ENCODE results near the gene SELENON. TPM values are rescaled to one million over a fixed set of nuclear protein-coding genes. Genes with fewer than 3 reads are reported as not detected.
A peak's percentile ranks its signal among the peaks of the same experiment; 100 is the strongest.

The SELENON gene
- total RNA-seq, 1 donor from 2014 or later: 126 TPM

GRCh38 chr1:25854554-25854953, 54.6 kb downstream of the SELENON start:
- Mint-ChIP-seq H3K27ac (ENCODE audit: unreplicated experiment) (no peak overlapping the region), H3K36me3 (ENCODE audit: unreplicated experiment) (no peaks in the 10 kb centered on the region), H3K4me3 (ENCODE audit: unreplicated experiment) (no peak overlapping the region), H3K27me3 (ENCODE audit: unreplicated experiment) (no peaks in the 10 kb centered on the region), H3K9me3 (ENCODE audit: unreplicated experiment) (no peaks in the 10 kb centered on the region), H3K4me1 (ENCODE audit: unreplicated experiment) (peaks cover 8% of the 10 kb centered on the region)
- no peak for TF ChIP-seq CTCF (IDR thresholded peaks at IDR 0.05)
- DNase-seq (ENCODE audit: extremely low spot score, unreplicated experiment): no peak

- no peak overlapping the region for H3K27ac Mint-ChIP-seq (ENCODE audit: unreplicated experiment)
- H3K4me3 Mint-ChIP-seq (ENCODE audit: unreplicated experiment): no peak overlapping the region
- no peaks in the 10 kb centered on the region for H3K36me3 Mint-ChIP-seq (ENCODE audit: unreplicated experiment)
- peaks cover 22% of the 10 kb centered on the region for H3K4me1 Mint-ChIP-seq (ENCODE audit: unreplicated experiment)
- no peak for TF ChIP-seq CTCF (IDR thresholded peaks at IDR 0.05)
- DNase-seq (ENCODE audit: extremely low spot score, unreplicated experiment): peak; percentile 73
- H3K27me3 Mint-ChIP-seq (ENCODE audit: unreplicated experiment): no peaks in the 10 kb centered on the region
- no peaks in the 10 kb centered on the region for H3K9me3 Mint-ChIP-seq (ENCODE audit: unreplicated experiment)
Measured at GRCh38 chr1:25856856-25857255, 56.9 kb downstream of the SELENON start.

GRCh38 chr1:25858494-25858893, 58.5 kb downstream of the SELENON start:
- Mint-ChIP-seq H3K36me3 (ENCODE audit: unreplicated experiment) (peaks cover 8% of the 10 kb centered on the region), H3K4me1 (ENCODE audit: unreplicated experiment) (peaks cover 24% of the 10 kb centered on the region)

GRCh38 chr1:25858906-25859789, 59.2 kb downstream of the SELENON start, which contains the start of gene AUNIP:
Gene AUNIP, minus strand, starts transcription at chr1:25859457. Its CDS starts 100 bp downstream, at chr1:25859357.
- H3K4me3 Mint-ChIP-seq (ENCODE audit: unreplicated experiment): peak within 1 kb of the TSS; percentile 94

More at GRCh38 chr1:25858494-25858893, 58.5 kb downstream of the SELENON start:
- no peak for DNase-seq (ENCODE audit: extremely low spot score, unreplicated experiment)
- Mint-ChIP-seq H3K27ac (ENCODE audit: unreplicated experiment) (peak overlapping the region; percentile 84), H3K27me3 (ENCODE audit: unreplicated experiment) (no peaks in the 10 kb centered on the region), H3K9me3 (ENCODE audit: unreplicated experiment) (no peaks in the 10 kb centered on the region), H3K4me3 (ENCODE audit: unreplicated experiment) (peak overlapping the region; percentile 94)
- TF ChIP-seq CTCF (IDR thresholded peaks at IDR 0.05): no peak

More at GRCh38 chr1:25858906-25859789, 59.2 kb downstream of the SELENON start, which contains the start of gene AUNIP:
- Mint-ChIP-seq H3K4me1 (ENCODE audit: unreplicated experiment) (peaks cover 24% of the 10 kb centered on the region), H3K27ac (ENCODE audit: unreplicated experiment) (peak within 1 kb of the TSS; percentile 99), H3K9me3 (ENCODE audit: unreplicated experiment) (no peaks in the 10 kb centered on the region), H3K36me3 (ENCODE audit: unreplicated experiment) (peaks cover 8% of the 10 kb centered on the region), H3K27me3 (ENCODE audit: unreplicated experiment) (no peaks in the 10 kb centered on the region)
- peak; percentile 95 for DNase-seq (ENCODE audit: extremely low spot score, unreplicated experiment)
- no peak for TF ChIP-seq CTCF (IDR thresholded peaks at IDR 0.05)

All from osteocyte (in vitro differentiated cells).